ENCODE measurements around the gene S100G. TPM values are rescaled to one million over a fixed set of nuclear protein-coding genes. Genes with fewer than 3 reads are reported as not detected.

The S100G gene
- total RNA-seq, 4 donors from 2014 or later = not detected

- Histone ChIP-seq H3K4me1 (no peaks in the 10 kb centered on the region), H3K4me3 (no peak overlapping the region), H3K27me3 (no peaks in the 10 kb centered on the region), H3K27ac (no peak overlapping the region), H3K36me3 (no peaks in the 10 kb centered on the region), H3K9me3 (no peaks in the 10 kb centered on the region)
- TF ChIP-seq POLR2A (IDR thresholded peaks at IDR 0.05) (no peak), CTCF (IDR thresholded peaks at IDR 0.05) (no peak)
- no peak for DNase-seq
- intact Hi-C loops (cut with DNase I; ENCODE audit: low total_unique reads) = no loop called here
Observed at GRCh38 chrX:16646366-16647138, 3.4 kb upstream of the S100G start.

GRCh38 chrX:16651391-16652024 is 1.6 kb downstream of the S100G start:
- TF ChIP-seq CTCF (IDR thresholded peaks at IDR 0.05) (no peak), POLR2A (IDR thresholded peaks at IDR 0.05) (no peak)
- Histone ChIP-seq H3K9me3 (no peaks in the 10 kb centered on the region), H3K27me3 (no peaks in the 10 kb centered on the region), H3K4me3 (no peak overlapping the region), H3K36me3 (no peaks in the 10 kb centered on the region), H3K27ac (no peak overlapping the region), H3K4me1 (no peaks in the 10 kb centered on the region)
- no peak for DNase-seq
- intact Hi-C loops (cut with DNase I; ENCODE audit: low total_unique reads) = no loop called here

- intact Hi-C loops (cut with DNase I; ENCODE audit: low total_unique reads) = no loop called here
Observed at GRCh38 chrX:16653424-16653823, 3.5 kb downstream of the S100G start.

GRCh38 chrX:16654093-16654492 is 4.1 kb downstream of the S100G start:
- intact Hi-C loops (cut with DNase I; ENCODE audit: low total_unique reads) = no loop called here
- Histone ChIP-seq H3K36me3 (no peaks in the 10 kb centered on the region), H3K27ac (no peak overlapping the region), H3K4me3 (no peak overlapping the region), H3K27me3 (no peaks in the 10 kb centered on the region), H3K4me1 (no peaks in the 10 kb centered on the region), H3K9me3 (no peaks in the 10 kb centered on the region)
- no peak for TF ChIP-seq CTCF (IDR thresholded peaks at IDR 0.05)
- TF ChIP-seq POLR2A (IDR thresholded peaks at IDR 0.05) = no peak
- no peak for DNase-seq

More at GRCh38 chrX:16653424-16653823, 3.5 kb downstream of the S100G start:
- H3K36me3 ChIP-seq = no peaks in the 10 kb centered on the region
- no peak overlapping the region for H3K27ac ChIP-seq
- H3K27me3 ChIP-seq = no peaks in the 10 kb centered on the region
- TF ChIP-seq POLR2A (IDR thresholded peaks at IDR 0.05) (no peak), CTCF (IDR thresholded peaks at IDR 0.05) (no peak)
- H3K4me3 ChIP-seq = no peak overlapping the region
- H3K4me1 ChIP-seq = no peaks in the 10 kb centered on the region
- DNase-seq = no peak
- H3K9me3 ChIP-seq = no peaks in the 10 kb centered on the region

- DNase-seq = no peak
- TF ChIP-seq POLR2A (IDR thresholded peaks at IDR 0.05) (no peak), CTCF (IDR thresholded peaks at IDR 0.05) (no peak)
- Histone ChIP-seq H3K4me3 (no peak overlapping the region), H3K36me3 (no peaks in the 10 kb centered on the region), H3K4me1 (no peaks in the 10 kb centered on the region), H3K27me3 (no peaks in the 10 kb centered on the region), H3K27ac (no peak overlapping the region), H3K9me3 (no peaks in the 10 kb centered on the region)
- intact Hi-C loops (cut with DNase I; ENCODE audit: low total_unique reads) = no loop called here
Observed at GRCh38 chrX:16658284-16658683, 8.3 kb downstream of the S100G start.

Measured in uterus (tissue), 4 donors.